GM10248 (cell line): ENCODE results near the gene C18orf63.

Source experiments
- CTCF ChIA-PET: fragments of 300-600 bp; sonication (Branson Sonifier 250); formaldehyde crosslinking; extraction: SDS; loops from one replicate; lab custom pipeline; 2021; ENCODE audit warnings: antibody characterized with exemption; lab: Yijun Ruan, JAX
- POLR2A ChIA-PET: fragments of 350-650 bp; sonication (Branson Sonifier 250); formaldehyde crosslinking; extraction: SDS; loops from one replicate; lab custom pipeline; 2020; ENCODE audit warnings: antibody characterized with exemption; lab: Yijun Ruan, JAX
- DNase-seq: peaks from one replicate; pipeline ENCODE4 v3.0.0; 2012; ENCODE audit errors: extremely low spot score
- TF ChIP-seq, protein P1 (sequence below): IDR thresholded peaks from 2 replicates; pipeline ENCODE4 v1.5.1; 2012; ENCODE audit warnings: mild to moderate bottlenecking, low read depth; ENCODE audit errors: extremely low read depth, missing control alignments, control extremely low read depth

C18orf63 gene

DNA sequence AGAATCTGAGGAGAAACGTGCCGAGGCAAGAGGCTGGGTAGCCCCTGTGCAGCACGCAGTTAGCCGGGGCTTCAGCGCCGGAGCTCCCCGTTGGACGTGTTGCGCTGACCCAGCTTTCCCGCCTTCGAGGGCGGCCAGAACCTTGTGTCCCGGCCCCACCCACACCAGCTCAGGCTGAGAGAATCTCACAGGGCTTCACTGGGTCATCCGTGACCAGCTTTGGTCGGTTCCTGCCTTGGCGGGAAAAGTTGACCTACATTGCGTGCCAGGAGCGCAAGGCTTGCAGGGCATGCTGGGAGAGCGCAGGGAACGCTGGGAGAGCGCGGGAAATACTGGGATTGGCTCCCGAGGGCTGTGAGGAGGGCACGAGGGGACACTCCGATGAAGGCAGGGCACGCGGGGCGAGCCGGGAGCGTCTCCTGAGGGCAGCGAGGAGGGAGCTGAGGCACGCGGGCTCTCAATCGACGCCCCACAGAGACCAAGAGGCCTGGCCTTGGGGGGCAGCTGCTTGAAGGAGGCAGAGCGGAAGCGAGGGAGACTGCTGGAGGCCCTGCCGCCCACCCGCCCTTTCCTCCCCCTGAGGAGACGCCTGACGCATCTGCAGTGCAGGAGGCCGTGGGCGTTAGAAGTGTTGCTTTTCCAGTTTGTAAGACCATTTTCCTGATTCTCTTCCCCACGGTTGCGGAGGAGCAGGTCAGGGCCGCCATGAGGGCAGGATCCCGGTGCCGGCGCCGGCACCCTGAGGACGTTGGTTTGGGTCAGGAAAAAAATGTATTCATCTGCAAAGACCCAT is at the start of gene C18orf63:
Gene C18orf63 (plus strand): TSS at position 376 of the 793 bp plus-strand sequence. CDS start 2,027 bp downstream, outside the sequence.
- TF ChIP-seq, protein P1, sequence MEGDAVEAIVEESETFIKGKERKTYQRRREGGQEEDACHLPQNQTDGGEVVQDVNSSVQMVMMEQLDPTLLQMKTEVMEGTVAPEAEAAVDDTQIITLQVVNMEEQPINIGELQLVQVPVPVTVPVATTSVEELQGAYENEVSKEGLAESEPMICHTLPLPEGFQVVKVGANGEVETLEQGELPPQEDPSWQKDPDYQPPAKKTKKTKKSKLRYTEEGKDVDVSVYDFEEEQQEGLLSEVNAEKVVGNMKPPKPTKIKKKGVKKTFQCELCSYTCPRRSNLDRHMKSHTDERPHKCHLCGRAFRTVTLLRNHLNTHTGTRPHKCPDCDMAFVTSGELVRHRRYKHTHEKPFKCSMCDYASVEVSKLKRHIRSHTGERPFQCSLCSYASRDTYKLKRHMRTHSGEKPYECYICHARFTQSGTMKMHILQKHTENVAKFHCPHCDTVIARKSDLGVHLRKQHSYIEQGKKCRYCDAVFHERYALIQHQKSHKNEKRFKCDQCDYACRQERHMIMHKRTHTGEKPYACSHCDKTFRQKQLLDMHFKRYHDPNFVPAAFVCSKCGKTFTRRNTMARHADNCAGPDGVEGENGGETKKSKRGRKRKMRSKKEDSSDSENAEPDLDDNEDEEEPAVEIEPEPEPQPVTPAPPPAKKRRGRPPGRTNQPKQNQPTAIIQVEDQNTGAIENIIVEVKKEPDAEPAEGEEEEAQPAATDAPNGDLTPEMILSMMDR = no peak
- CTCF ChIA-PET = interaction anchor here (0.9 to 2.0 kb wide), 3 partner anchors 11 to 31 kb away, joined by 3 to 5 read pairs (median 3); no protein-coding TSS in a partner anchor
- POLR2A ChIA-PET = no interaction called here
- DNase-seq = no peak

DNA sequence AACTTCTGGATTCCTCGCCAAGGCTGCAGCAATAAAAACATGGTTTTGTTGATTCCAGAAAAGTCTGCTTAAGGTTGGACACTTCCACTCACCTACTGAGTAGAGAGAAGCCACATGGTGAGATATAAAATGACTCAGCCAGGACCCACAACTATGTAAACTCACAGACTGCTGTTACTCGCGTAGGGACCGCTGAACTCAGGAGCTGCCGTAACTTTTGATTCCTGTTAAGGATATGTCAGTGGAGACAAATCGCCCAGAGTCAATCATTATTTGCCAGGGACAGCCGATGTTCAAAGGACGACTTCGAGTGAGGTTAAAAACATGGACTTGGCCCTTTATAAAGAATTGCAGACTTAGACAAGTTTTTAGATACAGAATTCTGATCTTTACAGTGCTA is 49.5 kb upstream of the C18orf63 start:
- no peak for DNase-seq
- TF ChIP-seq, protein P1 = no peak
- ChIA-PET CTCF (interaction anchor here (1.1 kb wide), 1 partner anchor 8 kb away, joined by 3 read pairs; no protein-coding TSS in a partner anchor), POLR2A (no interaction called here)

DNA sequence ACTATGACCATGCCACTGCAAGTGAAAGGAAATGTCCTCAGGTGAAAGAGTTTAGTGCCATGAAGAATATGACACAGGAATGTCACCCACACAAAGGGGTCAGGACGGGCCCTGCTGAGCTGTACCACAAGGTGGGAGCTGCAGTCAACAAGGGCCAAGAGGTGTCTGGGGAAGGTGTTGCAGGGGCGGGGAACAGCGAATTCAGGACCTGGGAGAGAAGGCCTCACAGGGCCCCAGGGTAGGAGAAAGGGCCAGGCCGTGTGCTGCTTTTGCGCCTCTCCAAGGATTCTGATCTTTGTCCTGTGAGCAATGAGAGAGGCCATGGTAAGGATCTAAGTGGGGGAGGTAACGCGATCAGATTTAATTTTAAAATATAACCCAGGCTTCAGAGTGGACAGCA is 47.5 kb upstream of the C18orf63 start:
- ChIA-PET POLR2A (no interaction called here), CTCF (no interaction called here)
- TF ChIP-seq, protein P1 = no peak
- no peak for DNase-seq

DNA sequence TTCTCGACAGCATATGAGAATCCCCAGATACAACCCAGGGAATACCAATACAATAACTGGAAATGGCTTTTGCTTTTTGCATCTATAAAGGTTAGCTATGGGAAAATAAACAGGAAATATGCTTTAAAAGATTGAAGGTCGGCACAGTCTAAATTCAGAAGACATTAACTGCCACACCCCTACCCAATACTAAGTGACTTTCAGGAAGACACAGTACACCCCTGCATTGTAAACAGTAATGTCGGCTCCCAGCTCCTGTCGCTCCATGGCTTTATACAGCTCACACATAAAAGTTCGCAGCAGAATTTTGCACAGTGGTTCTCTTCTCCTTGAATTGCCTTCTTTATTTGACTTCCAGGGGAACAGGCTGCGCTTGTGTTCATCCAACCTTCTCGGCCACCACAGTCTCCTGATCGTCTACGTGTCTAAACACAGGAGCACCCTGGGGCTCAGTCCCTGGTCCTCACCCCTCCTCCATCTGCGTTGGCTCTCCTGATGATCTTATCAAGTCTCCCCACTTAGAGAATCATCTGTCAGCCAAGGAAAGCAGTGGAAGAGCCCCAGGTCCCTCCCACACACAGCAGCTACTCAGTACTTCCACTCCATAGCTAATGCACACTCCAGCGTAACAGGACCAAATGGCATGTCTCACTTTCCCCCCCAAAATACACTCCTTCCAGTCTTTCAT is 46.6 kb upstream of the C18orf63 start:
- DNase-seq = no peak
- ChIA-PET POLR2A (no interaction called here), CTCF (interaction anchor here (2.0 kb wide), 1 partner anchor 10 kb away, joined by 7 read pairs; no protein-coding TSS in a partner anchor)
- TF ChIP-seq, protein P1 = no peak

GRCh38 chr18:74271635-74272034 is 44.0 kb upstream of the C18orf63 start:
- TF ChIP-seq, protein P1 = no peak
- POLR2A ChIA-PET = no interaction called here
- CTCF ChIA-PET = no interaction called here
- DNase-seq = no peak

- DNase-seq = no peak
- CTCF ChIA-PET = interaction anchor here (0.6 to 0.9 kb wide), 3 partner anchors 18 to 37 kb away, joined by 3 to 4 read pairs (median 3); no protein-coding TSS in a partner anchor
- TF ChIP-seq, protein P1 = no peak
- POLR2A ChIA-PET = no interaction called here
Measured at GRCh38 chr18:74273394-74273793, 42.2 kb upstream of the C18orf63 start.
